ENCODE data around the gene APOB.

DNA sequence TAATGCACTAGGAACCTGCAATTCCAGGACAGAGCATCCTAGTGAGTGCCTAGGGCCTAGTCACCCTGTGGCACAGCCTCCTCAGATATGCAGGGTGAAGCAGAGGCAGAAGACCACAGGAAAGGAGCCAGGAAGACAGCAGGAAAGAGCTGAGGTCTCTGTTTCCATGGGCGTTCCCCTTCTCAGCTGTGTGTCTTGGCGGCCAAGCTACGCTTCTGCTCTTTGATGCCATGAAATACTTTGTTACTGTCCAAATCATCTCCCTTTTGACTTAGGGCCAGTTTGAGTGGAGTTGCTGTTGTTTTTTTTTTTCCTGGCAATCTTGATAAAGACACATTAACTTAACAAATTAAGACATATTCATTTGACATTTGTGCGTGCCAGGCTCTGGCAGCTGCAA lies 67.3 kb downstream of the APOB start:
- TF ChIP-seq, protein P1, sequence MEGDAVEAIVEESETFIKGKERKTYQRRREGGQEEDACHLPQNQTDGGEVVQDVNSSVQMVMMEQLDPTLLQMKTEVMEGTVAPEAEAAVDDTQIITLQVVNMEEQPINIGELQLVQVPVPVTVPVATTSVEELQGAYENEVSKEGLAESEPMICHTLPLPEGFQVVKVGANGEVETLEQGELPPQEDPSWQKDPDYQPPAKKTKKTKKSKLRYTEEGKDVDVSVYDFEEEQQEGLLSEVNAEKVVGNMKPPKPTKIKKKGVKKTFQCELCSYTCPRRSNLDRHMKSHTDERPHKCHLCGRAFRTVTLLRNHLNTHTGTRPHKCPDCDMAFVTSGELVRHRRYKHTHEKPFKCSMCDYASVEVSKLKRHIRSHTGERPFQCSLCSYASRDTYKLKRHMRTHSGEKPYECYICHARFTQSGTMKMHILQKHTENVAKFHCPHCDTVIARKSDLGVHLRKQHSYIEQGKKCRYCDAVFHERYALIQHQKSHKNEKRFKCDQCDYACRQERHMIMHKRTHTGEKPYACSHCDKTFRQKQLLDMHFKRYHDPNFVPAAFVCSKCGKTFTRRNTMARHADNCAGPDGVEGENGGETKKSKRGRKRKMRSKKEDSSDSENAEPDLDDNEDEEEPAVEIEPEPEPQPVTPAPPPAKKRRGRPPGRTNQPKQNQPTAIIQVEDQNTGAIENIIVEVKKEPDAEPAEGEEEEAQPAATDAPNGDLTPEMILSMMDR (conservative IDR thresholded peaks at IDR 0.05; ENCODE audit: low read depth, low read length): no peak
- TF ChIP-seq EZH2phosphoT487 (IDR thresholded peaks at IDR 0.05; ENCODE audit: borderline replicate concordance, low read length): no peak
- no peak for TF ChIP-seq EZH2 (IDR thresholded peaks at IDR 0.05; ENCODE audit: low read length, unreplicated experiment)

All from PC-3 (cell line).